Retinal pigment epithelial cell (primary cell): ENCODE measurements around the gene BCL2L12.
A peak's percentile ranks its signal among the peaks of the same experiment; 100 is the strongest.

ENCODE experiments used
- DNase-seq: peaks from one replicate; pipeline ENCODE4 v3.0.0-alpha.2; 2010; ENCODE audit warnings: low read depth
- H3K4me3 ChIP-seq: 2 replicates; pipeline ENCODE4 v1.5.1; 2011; ENCODE audit warnings: mild to moderate bottlenecking, low read length, control low read depth, moderate library complexity
- TF ChIP-seq, protein P1 (sequence below): conservative IDR thresholded peaks from 2 replicates; pipeline ENCODE4 v1.5.1; 2011; ENCODE audit warnings: low read depth, low read length, control low read depth, inconsistent platforms

Gene BCL2L12

GRCh38 chr19:49688531-49689132, 22.9 kb downstream of the BCL2L12 start:
- no peak overlapping the region for H3K4me3 ChIP-seq

DNA sequence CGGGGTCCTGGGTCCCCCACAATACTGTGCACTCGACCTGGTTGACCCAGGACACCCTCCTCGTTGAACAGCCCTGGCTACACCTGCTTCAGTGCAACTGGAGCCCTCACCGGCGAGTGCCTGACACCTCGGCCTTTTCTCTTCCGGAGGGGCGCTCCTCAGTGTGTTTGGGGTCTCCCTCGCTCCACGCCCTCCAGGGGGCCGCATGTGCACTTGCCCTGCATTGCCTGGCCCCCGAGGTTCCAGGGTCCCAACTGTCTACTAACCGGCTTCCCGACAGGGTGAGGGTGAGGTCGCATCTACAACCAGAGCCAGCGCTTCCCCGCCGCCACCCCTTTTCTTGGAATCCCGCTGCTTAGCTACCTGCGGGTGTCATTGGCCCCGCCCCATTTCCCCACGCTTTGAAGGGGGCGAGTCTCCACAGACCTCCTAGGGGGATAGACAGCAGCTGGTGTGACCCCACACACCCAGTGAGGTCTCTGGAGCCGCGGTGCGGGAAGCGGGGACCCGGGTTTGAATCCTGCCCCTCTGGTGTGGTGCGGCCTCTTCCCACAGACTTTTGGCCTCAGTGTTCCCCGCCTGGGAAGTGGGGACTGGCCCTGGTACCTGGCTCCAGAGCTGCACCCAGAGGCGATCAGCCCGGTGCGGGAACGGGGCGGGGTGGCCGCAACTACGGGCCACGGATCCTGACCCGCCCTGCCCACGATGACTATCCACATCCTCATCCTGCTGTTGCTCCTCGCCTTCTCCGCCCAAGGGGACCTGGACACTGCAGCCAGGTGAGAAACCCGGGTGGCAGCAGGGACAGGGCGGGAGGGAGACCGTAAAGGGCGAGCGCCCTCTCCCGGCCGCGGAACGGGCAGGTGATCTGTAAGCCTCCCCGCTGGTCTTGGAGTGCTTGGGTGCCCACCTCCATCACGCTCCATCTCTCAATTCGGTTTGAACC, 23.7 kb downstream of the BCL2L12 start, which contains the start of gene ADM5:
TSS of gene ADM5 (plus strand) at position 462 of the 946 bp plus-strand sequence. CDS start at position 706, 244 bp downstream.
- TF ChIP-seq, protein P1, sequence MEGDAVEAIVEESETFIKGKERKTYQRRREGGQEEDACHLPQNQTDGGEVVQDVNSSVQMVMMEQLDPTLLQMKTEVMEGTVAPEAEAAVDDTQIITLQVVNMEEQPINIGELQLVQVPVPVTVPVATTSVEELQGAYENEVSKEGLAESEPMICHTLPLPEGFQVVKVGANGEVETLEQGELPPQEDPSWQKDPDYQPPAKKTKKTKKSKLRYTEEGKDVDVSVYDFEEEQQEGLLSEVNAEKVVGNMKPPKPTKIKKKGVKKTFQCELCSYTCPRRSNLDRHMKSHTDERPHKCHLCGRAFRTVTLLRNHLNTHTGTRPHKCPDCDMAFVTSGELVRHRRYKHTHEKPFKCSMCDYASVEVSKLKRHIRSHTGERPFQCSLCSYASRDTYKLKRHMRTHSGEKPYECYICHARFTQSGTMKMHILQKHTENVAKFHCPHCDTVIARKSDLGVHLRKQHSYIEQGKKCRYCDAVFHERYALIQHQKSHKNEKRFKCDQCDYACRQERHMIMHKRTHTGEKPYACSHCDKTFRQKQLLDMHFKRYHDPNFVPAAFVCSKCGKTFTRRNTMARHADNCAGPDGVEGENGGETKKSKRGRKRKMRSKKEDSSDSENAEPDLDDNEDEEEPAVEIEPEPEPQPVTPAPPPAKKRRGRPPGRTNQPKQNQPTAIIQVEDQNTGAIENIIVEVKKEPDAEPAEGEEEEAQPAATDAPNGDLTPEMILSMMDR = peak; percentile 82
- no peak for DNase-seq
- peak within 1 kb of the TSS; percentile 68 for H3K4me3 ChIP-seq

More at GRCh38 chr19:49688531-49689132, 22.9 kb downstream of the BCL2L12 start:
- TF ChIP-seq, protein P1 = no peak
- DNase-seq = no peak

GRCh38 chr19:49690079-49690655, 24.4 kb downstream of the BCL2L12 start:
- TF ChIP-seq, protein P1 = no peak
- no peak for DNase-seq
- H3K4me3 ChIP-seq = peak overlapping the region; percentile 68

- TF ChIP-seq, protein P1 = no peak
- H3K4me3 ChIP-seq = peak within 1 kb of the TSS; percentile 68
- DNase-seq = no peak
Observed at GRCh38 chr19:49690656-49691242, 25.0 kb downstream of the BCL2L12 start, which contains the start of gene CPT1C. TSS of gene CPT1C (plus strand) at chr19:49691116. CDS start at chr19:49692253, 1,137 bp downstream.

DNA sequence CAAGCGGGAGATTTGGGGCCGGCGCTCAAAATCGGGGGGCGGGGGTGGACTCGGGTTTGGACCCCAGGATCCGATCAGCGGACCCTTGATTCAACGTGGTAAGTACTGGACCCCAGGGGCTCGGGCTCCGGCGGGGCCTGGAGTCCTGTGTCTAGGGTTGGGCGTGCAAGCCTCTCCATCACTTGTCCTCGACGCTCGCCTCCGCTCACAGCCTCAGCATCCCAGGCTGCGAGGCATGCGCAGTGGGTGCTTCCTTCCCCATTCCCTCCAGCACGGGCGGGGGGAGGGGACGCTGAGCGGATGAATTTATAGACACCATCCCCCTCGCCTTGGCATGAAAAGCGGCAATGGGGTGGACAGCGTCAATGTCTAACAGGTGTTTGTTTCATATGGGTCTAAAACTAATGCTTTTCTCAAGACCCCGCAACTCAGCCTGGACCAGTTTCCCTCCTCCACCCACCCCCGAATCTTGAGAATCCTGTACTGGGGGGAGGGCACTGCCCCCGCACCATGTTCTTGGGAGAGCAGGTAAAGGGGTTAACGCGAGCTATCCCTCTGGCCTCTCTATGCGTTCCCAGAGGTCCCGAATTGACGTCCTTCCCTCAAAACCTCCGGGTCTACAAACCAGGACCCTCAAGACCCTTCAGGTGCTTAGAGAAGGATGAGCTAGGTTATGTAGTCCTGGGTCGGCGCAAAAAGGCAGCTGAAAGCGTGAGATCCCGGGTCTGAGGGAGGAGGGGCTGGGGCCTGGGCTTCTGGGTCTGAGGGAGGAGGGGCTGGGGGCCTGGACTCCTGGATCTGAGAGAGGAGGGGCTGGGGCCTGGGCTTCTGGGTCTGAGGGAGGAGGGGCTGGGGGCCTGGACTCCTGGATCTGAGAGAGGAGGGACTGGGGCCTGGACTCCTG, 25.8 kb downstream of the BCL2L12 start:
- H3K4me3 ChIP-seq = peak overlapping the region; percentile 68
- TF ChIP-seq, protein P1 = no peak
- no peak for DNase-seq

GRCh38 chr19:49692147-49692506, 26.4 kb downstream of the BCL2L12 start:
- TF ChIP-seq, protein P1 = no peak

More at GRCh38 chr19:49692147-49692506, 26.4 kb downstream of the BCL2L12 start:
- no peak for DNase-seq
- H3K4me3 ChIP-seq = peak overlapping the region; percentile 68
